ENCODE data around the gene MICOS13.

DNA sequence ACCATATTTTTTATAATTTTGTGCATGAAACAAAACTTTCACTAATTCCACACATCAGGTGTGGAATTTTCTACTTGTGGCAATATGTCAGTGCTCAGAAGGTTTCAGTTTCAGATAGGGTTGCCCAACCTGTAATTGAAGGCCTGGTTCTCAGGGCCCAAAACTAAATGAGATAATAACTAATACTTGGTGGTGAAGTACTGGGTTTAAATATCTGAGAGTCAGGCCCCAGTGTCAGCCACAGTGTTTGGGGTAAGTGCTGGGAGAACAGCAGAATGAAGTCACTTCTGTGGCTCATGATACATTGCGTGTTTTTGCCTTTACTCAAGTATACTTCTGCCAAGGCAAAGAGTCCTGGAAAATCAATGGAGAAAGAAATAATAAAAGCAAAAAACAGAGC is 51.9 kb downstream of the MICOS13 start:
- no peak for TF ChIP-seq CTCF (IDR thresholded peaks at IDR 0.05)
- no peak for TF ChIP-seq POLR2AphosphoS5 (IDR thresholded peaks at IDR 0.05; ENCODE audit: low read depth, low read length)
- no peak for TF ChIP-seq REST (IDR thresholded peaks at IDR 0.05; ENCODE audit: insufficient read depth in 1 of 2, low read depth in 2 of 2, low read length in 1 of 2)
- TF ChIP-seq SIN3A (IDR thresholded peaks at IDR 0.05; ENCODE audit: borderline replicate concordance, insufficient read depth, low read depth, low read length), result no peak
- TF ChIP-seq TCF7L2 (IDR thresholded peaks at IDR 0.05; ENCODE audit: low read depth, low read length), result no peak
